Suprapubic skin (tissue), 4 donors: ENCODE measurements around the gene C2orf81. TPM values are rescaled to one million over a fixed set of nuclear protein-coding genes. Genes with fewer than 3 reads are reported as not detected.
A peak's percentile ranks its signal among the peaks of the same experiment; 100 is the strongest.

Experiments
- DNase-seq, 2 donors: peaks; one replicate each; pipeline ENCODE4 v3.0.0-alpha.2; 2019; ENCODE audit warnings: low spot score in 2 of 2
- H3K27ac ChIP-seq: fragments of 200-600 bp; sonication (generic); one replicate; pipeline ENCODE4 v1.5.1; 2019
- H3K27me3 ChIP-seq: fragments of 200-600 bp; sonication (generic); one replicate; pipeline ENCODE4 v1.5.1; 2019
- H3K36me3 ChIP-seq: fragments of 200-600 bp; sonication (generic); one replicate; pipeline ENCODE4 v1.5.1; 2019
- H3K4me1 ChIP-seq: fragments of 200-600 bp; sonication (generic); one replicate; pipeline ENCODE4 v1.5.1; 2019
- H3K4me3 ChIP-seq: fragments of 200-600 bp; sonication (generic); one replicate; pipeline ENCODE4 v1.5.1; 2019; ENCODE audit warnings: mild to moderate bottlenecking
- H3K9me3 ChIP-seq: fragments of 200-600 bp; sonication (generic); one replicate; pipeline ENCODE4 v1.5.1; 2019
- EP300 ChIP-seq: sonication (generic); formaldehyde crosslinking; IDR thresholded peaks from one replicate; pipeline ENCODE4 v1.6.1; 2017; ENCODE audit warnings: antibody characterized with exemption
- POLR2A ChIP-seq, 2 donors: fragments of 450-650 bp; IDR thresholded peaks; one replicate each; pipeline ENCODE4 v1.6.1; 2017; ENCODE audit warnings: antibody characterized with exemption in 2 of 2, mild to moderate bottlenecking in 2 of 2, moderate library complexity in 2 of 2
- POLR2AphosphoS5 ChIP-seq, 3 donors: sonication (generic); formaldehyde crosslinking; IDR thresholded peaks; one replicate each; pipeline ENCODE4 v1.6.1; 2017; ENCODE audit warnings: antibody characterized with exemption in 3 of 3
- WGBS: methylation state at CpG from one replicate; pipeline ENCODE4 v1.1.5; 2018; 5-methylcytosine and 5-hydroxymethylcytosine counted together
- total RNA-seq, 4 donors: library from RNA; depleted of rRNA; stranded (reverse); fragments of >200 nt; gene quantifications; one replicate each; pipeline ENCODE4 v1.1.0, GENCODE V29; 2016
- TF ChIP-seq, protein P1 (sequence below), 2 donors: fragments of 200-600 bp in 1 of 2; fragments of 450-650 bp in 1 of 2; sonication (generic) in 1 of 2; IDR thresholded peaks; one replicate each; pipeline ENCODE4 v1.5.1; 2016 to 2019; ENCODE audit warnings: antibody characterized with exemption in 2 of 2, mild to moderate bottlenecking in 1 of 2, moderate library complexity in 1 of 2

Gene C2orf81
- total RNA-seq, 4 donors from 2014 or later, result 0.87 to 2.1 (median 1.4) TPM

GRCh38 chr2:74391209-74391579 lies 30.2 kb downstream of the C2orf81 start:
- no peak for TF ChIP-seq POLR2A (IDR thresholded peaks at IDR 0.05)
- 0% methylated on average over 11 of the region's 11 CpGs for WGBS
- no peak for DNase-seq
- Histone ChIP-seq H3K36me3 (no peaks in the 10 kb centered on the region), H3K27ac (peak overlapping the region; percentile 94), H3K4me3 (peak overlapping the region; percentile 96), H3K9me3 (no peaks in the 10 kb centered on the region), H3K27me3 (no peaks in the 10 kb centered on the region), H3K4me1 (peaks cover 46% of the 10 kb centered on the region)

DNA sequence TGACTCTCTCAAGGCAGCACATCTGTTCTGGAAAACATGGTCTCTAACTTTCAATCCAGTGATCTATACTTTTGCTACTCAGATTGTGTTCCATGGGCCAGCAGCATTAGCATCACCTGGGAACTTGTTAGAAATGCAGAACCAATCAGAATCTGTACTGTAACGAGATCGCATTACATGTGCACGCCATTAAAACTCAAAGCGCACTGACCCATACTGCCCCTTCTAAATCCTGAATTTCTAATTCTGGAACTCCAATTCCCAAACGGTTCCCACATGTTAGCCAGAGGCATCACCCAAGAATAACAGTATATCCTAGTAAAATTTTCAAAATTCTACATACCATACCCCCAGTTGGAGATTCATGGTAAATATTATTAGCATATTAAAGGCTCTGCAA lies 30.8 kb downstream of the C2orf81 start:
- no peak overlapping the region for H3K27ac ChIP-seq
- H3K4me1 ChIP-seq, result peaks cover 50% of the 10 kb centered on the region

DNA sequence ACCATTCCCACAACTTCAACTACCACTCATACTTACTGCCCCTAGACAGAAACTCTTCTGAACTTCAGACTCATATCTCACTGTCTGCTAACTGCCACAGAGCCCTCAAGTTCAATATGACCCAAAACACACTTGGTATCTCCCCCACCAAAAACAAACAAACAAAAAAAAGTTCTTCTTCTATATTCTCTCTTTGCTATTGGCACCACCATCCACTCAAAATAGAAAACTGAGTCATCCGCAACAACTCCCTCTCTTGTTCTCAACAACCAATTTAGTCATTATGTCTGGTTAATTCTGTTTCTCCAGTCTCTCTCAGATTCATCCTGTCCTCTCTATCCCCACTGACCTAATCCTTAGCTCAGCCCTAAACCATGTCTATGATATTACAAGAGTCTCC lies 34.1 kb downstream of the C2orf81 start:
- Histone ChIP-seq H3K27ac (no peak overlapping the region), H3K4me1 (peaks cover 62% of the 10 kb centered on the region), H3K27me3 (no peaks in the 10 kb centered on the region), H3K36me3 (no peaks in the 10 kb centered on the region), H3K9me3 (no peaks in the 10 kb centered on the region), H3K4me3 (no peak overlapping the region)
- WGBS, result 75% methylated on average over 1 of the region's 1 CpG
- TF ChIP-seq EP300 (no peak), POLR2A (IDR thresholded peaks at IDR 0.05) (no peak), POLR2AphosphoS5 (IDR thresholded peaks at IDR 0.05) (no peak)
- TF ChIP-seq, protein P1, sequence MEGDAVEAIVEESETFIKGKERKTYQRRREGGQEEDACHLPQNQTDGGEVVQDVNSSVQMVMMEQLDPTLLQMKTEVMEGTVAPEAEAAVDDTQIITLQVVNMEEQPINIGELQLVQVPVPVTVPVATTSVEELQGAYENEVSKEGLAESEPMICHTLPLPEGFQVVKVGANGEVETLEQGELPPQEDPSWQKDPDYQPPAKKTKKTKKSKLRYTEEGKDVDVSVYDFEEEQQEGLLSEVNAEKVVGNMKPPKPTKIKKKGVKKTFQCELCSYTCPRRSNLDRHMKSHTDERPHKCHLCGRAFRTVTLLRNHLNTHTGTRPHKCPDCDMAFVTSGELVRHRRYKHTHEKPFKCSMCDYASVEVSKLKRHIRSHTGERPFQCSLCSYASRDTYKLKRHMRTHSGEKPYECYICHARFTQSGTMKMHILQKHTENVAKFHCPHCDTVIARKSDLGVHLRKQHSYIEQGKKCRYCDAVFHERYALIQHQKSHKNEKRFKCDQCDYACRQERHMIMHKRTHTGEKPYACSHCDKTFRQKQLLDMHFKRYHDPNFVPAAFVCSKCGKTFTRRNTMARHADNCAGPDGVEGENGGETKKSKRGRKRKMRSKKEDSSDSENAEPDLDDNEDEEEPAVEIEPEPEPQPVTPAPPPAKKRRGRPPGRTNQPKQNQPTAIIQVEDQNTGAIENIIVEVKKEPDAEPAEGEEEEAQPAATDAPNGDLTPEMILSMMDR (IDR thresholded peaks at IDR 0.05), result no peak
- DNase-seq, result no peak

More for the DNA sequence above, 30.8 kb downstream of the C2orf81 start:
- Histone ChIP-seq H3K36me3 (no peaks in the 10 kb centered on the region), H3K9me3 (no peaks in the 10 kb centered on the region), H3K27me3 (no peaks in the 10 kb centered on the region), H3K4me3 (peak overlapping the region; percentile 96)
- DNase-seq, result no peak
- WGBS, result 55% methylated on average over 5 of the region's 5 CpGs
- TF ChIP-seq POLR2AphosphoS5 (IDR thresholded peaks at IDR 0.05), result no peak
- TF ChIP-seq POLR2A (IDR thresholded peaks at IDR 0.05), result no peak

DNA sequence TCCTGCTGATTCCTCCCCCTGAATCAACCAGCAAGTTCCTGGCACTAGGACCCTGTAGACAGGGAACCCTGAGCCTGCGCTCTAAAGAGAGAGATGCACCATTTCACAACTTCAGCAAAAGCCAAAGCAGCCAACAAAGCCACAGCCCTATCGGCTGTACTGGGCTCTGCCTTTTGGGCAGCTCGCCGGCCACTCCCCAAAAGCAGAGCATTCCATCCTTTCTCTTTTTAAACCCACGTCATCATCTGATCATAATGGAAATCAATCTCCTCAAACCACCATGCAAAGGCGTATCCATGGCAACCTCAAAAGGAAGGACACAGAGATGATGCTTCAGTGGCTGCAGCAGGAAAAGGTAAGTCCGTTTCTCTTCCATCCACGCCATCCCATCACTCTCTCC lies 36.0 kb downstream of the C2orf81 start:
- no peaks in the 10 kb centered on the region for H3K27me3 ChIP-seq
- H3K4me1 ChIP-seq, result peaks cover 56% of the 10 kb centered on the region
- 75% methylated on average over 8 of the region's 8 CpGs for WGBS
- H3K4me3 ChIP-seq, result no peak overlapping the region
- H3K9me3 ChIP-seq, result no peaks in the 10 kb centered on the region
- H3K27ac ChIP-seq, result peak overlapping the region; percentile 12
- TF ChIP-seq, protein P1 (IDR thresholded peaks at IDR 0.05), result no peak
- TF ChIP-seq POLR2A (IDR thresholded peaks at IDR 0.05), result no peak
- no peak for DNase-seq
- H3K36me3 ChIP-seq, result no peaks in the 10 kb centered on the region

- Histone ChIP-seq H3K4me3 (no peak overlapping the region), H3K36me3 (no peaks in the 10 kb centered on the region), H3K27me3 (no peaks in the 10 kb centered on the region), H3K27ac (no peak overlapping the region), H3K4me1 (peaks cover 54% of the 10 kb centered on the region), H3K9me3 (no peaks in the 10 kb centered on the region)
- WGBS, result 63% methylated on average over 3 of the region's 3 CpGs
- no peak for DNase-seq
- TF ChIP-seq, protein P1 (IDR thresholded peaks at IDR 0.05), result no peak
- TF ChIP-seq POLR2AphosphoS5 (IDR thresholded peaks at IDR 0.05), result no peak
- no peak for TF ChIP-seq POLR2A (IDR thresholded peaks at IDR 0.05)
- no peak for TF ChIP-seq EP300
Measured at GRCh38 chr2:74384051-74384450, 37.4 kb downstream of the C2orf81 start.

GRCh38 chr2:74383254-74383653 lies 38.2 kb downstream of the C2orf81 start:
- no peaks in the 10 kb centered on the region for H3K27me3 ChIP-seq
- TF ChIP-seq POLR2AphosphoS5 (IDR thresholded peaks at IDR 0.05) (no peak), POLR2A (IDR thresholded peaks at IDR 0.05) (no peak), EP300 (no peak)
- TF ChIP-seq, protein P1 (IDR thresholded peaks at IDR 0.05), result no peak
- H3K36me3 ChIP-seq, result no peaks in the 10 kb centered on the region
- no peak overlapping the region for H3K4me3 ChIP-seq
- no peak for DNase-seq
- no peaks in the 10 kb centered on the region for H3K9me3 ChIP-seq
- no peak overlapping the region for H3K27ac ChIP-seq
- peaks cover 48% of the 10 kb centered on the region for H3K4me1 ChIP-seq
- 26% methylated on average over 1 of the region's 1 CpG for WGBS
